Left ventricle myocardium inferior (tissue), 1 donor: ENCODE results near the gene SIX5. TPM values are rescaled to one million over a fixed set of nuclear protein-coding genes. Genes with fewer than 3 reads are reported as not detected.

Experiments
- DNase-seq: peaks from one replicate; pipeline ENCODE4 v3.0.0-alpha.2; 2020
- H3K27ac ChIP-seq: fragments of 200-600 bp; replicated peaks from 2 replicates; pipeline ENCODE4 v1.8.0; 2021
- H3K27me3 ChIP-seq: fragments of 200-600 bp; 2 replicates; pipeline ENCODE4 v1.8.0; 2021; ENCODE audit warnings: low read depth
- H3K36me3 ChIP-seq: fragments of 200-600 bp; 2 replicates; pipeline ENCODE4 v1.8.0; 2021
- H3K4me1 ChIP-seq: fragments of 200-600 bp; 2 replicates; pipeline ENCODE4 v1.8.0; 2021
- H3K4me3 ChIP-seq: fragments of 200-600 bp; 2 replicates; pipeline ENCODE4 v1.8.0; 2021; ENCODE audit warnings: mild to moderate bottlenecking, moderate library complexity
- H3K9me3 ChIP-seq: fragments of 200-600 bp; replicated peaks from 2 replicates; pipeline ENCODE4 v1.8.0; 2021
- CTCF ChIP-seq: fragments of 200-600 bp; IDR thresholded peaks from 2 replicates; pipeline ENCODE4 v1.8.0; 2021; ENCODE audit warnings: antibody characterized with exemption, mild to moderate bottlenecking, borderline replicate concordance
- intact Hi-C: fragments of 100-400 bp; cut with micrococcal nuclease; formaldehyde crosslinking; loops from one replicate; pipeline ENCODE4 v1.11.0; 2022
- total RNA-seq: library from RNA; stranded (reverse); fragmentation: NEBNext Ultra II Directional; extraction: Animal tissue kit (Norgen Biotek cat#: 25700); gene quantifications from one replicate; pipeline ENCODE4 v1.2.1, GENCODE V29; 2021
- donor health status: DM: no; HTN: yes; CAD: no; lungs with severe emphysema.

The SIX5 gene
- total RNA-seq, 1 donor from 2014 or later: 21.8 TPM

GRCh38 chr19:45763691-45764294 is 5.3 kb downstream of the SIX5 start:
- Histone ChIP-seq H3K36me3 (no peaks in the 10 kb centered on the region), H3K9me3 (no peaks in the 10 kb centered on the region), H3K27ac (peak overlapping the region; percentile 93), H3K27me3 (no peaks in the 10 kb centered on the region), H3K4me3 (peak overlapping the region; percentile 85), H3K4me1 (peaks cover 53% of the 10 kb centered on the region)
- intact Hi-C loops: no loop called here
- no peak for TF ChIP-seq CTCF
- no peak for DNase-seq

- DNase-seq: no peak
- H3K4me3 ChIP-seq: no peak overlapping the region
- H3K36me3 ChIP-seq: no peaks in the 10 kb centered on the region
- no peaks in the 10 kb centered on the region for H3K27me3 ChIP-seq
- H3K9me3 ChIP-seq: no peaks in the 10 kb centered on the region
- intact Hi-C loops: no loop called here
- H3K4me1 ChIP-seq: peaks cover 47% of the 10 kb centered on the region
- no peak for TF ChIP-seq CTCF
- H3K27ac ChIP-seq: no peak overlapping the region
Observed at GRCh38 chr19:45762870-45763631, 6.0 kb downstream of the SIX5 start.

- intact Hi-C loops: no loop called here
- Histone ChIP-seq H3K27me3 (no peaks in the 10 kb centered on the region), H3K4me1 (peaks cover 33% of the 10 kb centered on the region), H3K27ac (no peak overlapping the region), H3K9me3 (no peaks in the 10 kb centered on the region), H3K36me3 (no peaks in the 10 kb centered on the region), H3K4me3 (no peak overlapping the region)
- TF ChIP-seq CTCF: no peak
- no peak for DNase-seq
Observed at GRCh38 chr19:45761714-45762113, 7.3 kb downstream of the SIX5 start.

GRCh38 chr19:45758921-45759320 is 10.1 kb downstream of the SIX5 start:
- Histone ChIP-seq H3K9me3 (no peaks in the 10 kb centered on the region), H3K27ac (no peak overlapping the region), H3K4me1 (peaks cover 6% of the 10 kb centered on the region), H3K4me3 (no peak overlapping the region), H3K27me3 (no peaks in the 10 kb centered on the region), H3K36me3 (no peaks in the 10 kb centered on the region)
- DNase-seq: no peak
- TF ChIP-seq CTCF: no peak
- intact Hi-C loops: no loop called here

- Histone ChIP-seq H3K27me3 (no peaks in the 10 kb centered on the region), H3K9me3 (no peaks in the 10 kb centered on the region), H3K27ac (no peak overlapping the region), H3K36me3 (no peaks in the 10 kb centered on the region), H3K4me1 (no peaks in the 10 kb centered on the region), H3K4me3 (no peak overlapping the region)
- DNase-seq: no peak
- TF ChIP-seq CTCF: no peak
- intact Hi-C loops: no loop called here
Observed at GRCh38 chr19:45757695-45758094, 11.4 kb downstream of the SIX5 start.
